Stimulated activated CD8-positive, alpha-beta memory T cell treated with anti-CD3 and anti-CD28 coated beads, Interleukin-12 subunit alpha, Interleukin-12 subunit beta, amount 100 ng/mL, for 4 hours (primary cell): ENCODE measurements around the gene ZDHHC16.
"Not testable (repeated sequence)": the region's sequence is repeated elsewhere in the genome, so short reads cannot be mapped to it uniquely, and the experiment has no call there.

ENCODE experiments used
- DNase-seq: peaks from one replicate; pipeline ENCODE4 v3.0.0-alpha.2; 2020; ENCODE audit warnings: low read depth

ZDHHC16 gene

DNA sequence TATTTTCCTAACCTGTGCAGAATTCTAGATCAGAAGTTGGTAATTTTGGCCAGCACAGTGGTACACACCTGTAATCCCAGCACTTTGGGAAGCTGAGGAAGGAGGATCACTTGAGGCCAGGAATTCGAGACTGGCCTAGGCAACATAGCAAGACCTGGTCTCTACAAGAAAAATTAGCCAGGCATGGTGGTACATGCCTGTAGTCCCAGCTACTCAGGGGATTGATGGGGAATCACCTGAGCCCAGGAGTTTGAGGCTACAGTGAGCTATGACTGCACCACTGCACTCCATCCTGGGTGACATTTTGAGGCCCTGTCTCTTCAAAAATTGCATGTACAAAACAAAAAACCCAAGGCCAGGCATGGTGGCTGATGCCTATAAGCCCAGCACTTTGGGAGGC is 11.4 kb upstream of the ZDHHC16 start:
- DNase-seq, result no peak

DNA sequence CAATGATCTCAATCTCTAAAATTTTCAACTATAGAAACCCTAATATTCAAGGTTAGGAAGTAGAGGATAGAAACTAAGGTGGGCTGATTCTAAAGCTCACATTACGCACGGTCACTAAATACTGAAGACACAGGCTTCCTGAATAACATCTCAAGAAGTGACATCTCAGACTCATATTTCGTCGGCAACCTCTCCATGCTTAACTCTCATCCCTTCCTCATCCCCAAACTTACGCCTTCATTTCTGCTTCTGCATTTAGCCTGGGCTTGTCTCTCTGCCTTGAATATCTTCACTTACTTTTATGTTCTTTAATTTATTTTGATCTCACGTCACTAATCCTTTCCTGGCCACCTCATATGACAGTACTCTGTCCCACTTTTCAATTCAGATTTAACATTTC is 10.8 kb upstream of the ZDHHC16 start:
- DNase-seq, result no peak

DNA sequence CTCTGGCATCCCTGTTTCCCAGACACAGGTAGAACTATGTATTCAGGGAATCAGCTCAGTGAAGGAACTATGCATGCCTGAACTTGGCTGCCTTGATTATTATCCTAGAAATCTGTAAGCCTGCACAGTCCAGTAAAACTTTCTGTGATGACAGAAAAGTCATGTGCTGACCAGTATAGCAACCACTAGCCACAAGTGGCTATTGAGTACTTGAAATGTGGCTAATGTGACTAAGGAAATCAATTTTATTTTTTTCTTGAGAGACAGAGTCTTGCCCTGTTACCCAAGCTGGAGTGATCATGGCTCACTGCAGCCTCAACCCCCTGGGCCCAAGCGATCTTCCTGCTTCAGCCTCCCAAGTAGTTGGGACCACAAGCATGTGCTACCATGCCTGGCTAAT is 3.7 kb upstream of the ZDHHC16 start:
- no peak for DNase-seq

- no peak for DNase-seq
Observed at GRCh38 chr10:97444212-97444611, 1.8 kb upstream of the ZDHHC16 start.

- DNase-seq, result no peak
Observed at GRCh38 chr10:97445357-97445721, 636 bp upstream of the ZDHHC16 start.

DNA sequence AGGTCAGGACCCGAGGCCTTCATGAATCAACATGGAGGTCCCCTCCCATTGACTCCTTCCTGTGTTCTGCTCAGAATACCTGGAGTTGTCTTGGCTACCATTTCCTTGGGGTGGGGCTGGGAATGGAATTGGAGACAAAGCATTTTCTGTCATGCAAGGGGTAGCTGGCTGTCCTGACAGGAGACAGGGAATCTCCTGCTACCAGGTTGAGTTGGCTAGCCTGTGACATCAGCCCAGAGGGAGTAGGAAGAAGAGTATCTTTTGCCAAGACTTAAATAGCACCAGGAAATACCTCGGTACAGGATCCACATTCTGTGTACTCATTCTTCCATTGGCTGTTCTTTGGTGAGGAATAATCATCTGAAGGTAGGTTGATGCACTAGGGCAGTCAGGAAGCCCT is 4.9 kb downstream of the ZDHHC16 start:
- no peak for DNase-seq

- no peak for DNase-seq
Observed at GRCh38 chr10:97451605-97452004, 5.6 kb downstream of the ZDHHC16 start.

DNA sequence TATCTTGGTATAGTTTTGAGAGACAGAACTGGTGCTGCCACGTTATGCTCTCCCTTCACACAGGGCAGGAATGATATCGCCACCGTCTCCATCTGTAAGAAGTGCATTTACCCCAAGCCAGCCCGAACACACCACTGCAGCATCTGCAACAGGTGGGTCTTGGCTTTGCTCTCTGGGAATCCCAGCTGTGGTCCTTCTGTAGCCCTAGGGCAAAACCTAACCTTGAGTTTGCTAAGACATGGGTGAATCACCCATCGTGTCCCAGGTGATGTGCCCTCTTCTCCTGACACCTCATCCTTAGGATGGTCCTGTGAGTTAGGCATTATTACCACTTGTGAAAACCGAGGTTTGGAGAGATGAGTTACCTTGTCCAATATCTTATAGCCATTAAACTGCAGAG is 6.4 kb downstream of the ZDHHC16 start:
- no peak for DNase-seq

- no peak for DNase-seq
Observed at GRCh38 chr10:97454330-97455036, 8.5 kb downstream of the ZDHHC16 start.

DNA sequence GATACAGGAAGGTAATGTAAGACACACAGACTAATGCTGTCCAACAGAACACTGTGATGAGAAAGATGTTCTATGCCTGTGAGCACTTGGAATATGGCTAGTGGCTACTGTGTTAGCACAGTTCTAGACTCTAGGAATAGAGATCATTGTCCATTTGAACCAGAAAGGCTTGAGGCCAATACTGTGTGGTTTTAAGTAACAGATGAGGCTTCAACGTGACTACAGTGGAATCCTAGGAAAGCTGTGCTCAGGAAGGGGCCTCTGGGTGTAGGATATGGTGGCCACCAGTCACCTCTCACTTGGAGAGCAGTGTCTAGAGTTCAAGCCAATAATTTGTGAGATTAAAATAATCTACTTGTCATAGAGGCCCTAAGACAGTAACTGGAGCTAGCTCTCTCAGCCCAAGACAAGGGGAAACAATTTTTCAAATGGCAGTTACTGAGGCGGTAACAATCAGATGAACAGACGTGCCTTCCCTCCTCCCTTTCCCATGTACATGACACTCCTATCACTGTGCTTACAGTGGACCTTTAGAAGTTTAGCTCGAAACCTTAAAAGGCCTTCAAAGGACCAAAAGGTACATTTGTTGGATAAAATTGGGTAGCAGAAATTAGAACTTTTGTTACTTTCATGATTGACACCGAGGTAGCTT is 10.2 kb downstream of the ZDHHC16 start:
- DNase-seq, result no peak

DNA sequence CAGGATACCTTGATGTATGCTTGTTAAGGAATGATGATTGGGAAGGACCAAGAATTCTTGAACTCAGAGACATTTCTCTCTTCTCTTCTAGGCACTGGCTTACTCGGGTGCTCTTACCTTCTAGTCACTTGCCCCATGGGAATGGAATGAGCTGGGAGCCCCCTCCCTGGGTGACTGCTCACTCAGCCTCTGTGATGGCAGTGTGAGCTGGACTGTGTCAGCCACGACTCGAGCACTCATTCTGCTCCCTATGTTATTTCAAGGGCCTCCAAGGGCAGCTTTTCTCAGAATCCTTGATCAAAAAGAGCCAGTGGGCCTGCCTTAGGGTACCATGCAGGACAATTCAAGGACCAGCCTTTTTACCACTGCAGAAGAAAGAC is 10.7 kb downstream of the ZDHHC16 start:
- DNase-seq, result no peak

- DNase-seq, result no peak
Observed at GRCh38 chr10:97459111-97459510, 13.1 kb downstream of the ZDHHC16 start.

DNA sequence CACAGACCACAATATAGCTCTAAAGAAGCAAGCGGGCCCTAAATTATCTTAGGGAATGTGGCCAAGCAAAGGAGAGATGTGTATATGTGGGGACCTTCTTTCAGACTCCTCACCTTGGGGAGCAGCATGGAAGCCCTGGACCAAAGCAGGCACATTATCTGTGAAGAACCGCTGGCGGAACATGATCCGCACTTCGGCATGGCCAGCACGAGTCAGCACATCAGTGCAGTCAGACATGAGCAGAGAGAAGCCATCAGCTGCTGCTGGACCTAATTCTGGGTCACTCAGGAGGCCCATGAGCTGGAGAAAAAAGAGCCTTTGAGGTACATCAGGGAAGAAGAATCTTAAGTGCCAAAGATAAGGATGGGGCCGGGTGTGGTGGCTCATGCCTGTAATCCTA is 14.0 kb downstream of the ZDHHC16 start:
- DNase-seq, result no peak

DNA sequence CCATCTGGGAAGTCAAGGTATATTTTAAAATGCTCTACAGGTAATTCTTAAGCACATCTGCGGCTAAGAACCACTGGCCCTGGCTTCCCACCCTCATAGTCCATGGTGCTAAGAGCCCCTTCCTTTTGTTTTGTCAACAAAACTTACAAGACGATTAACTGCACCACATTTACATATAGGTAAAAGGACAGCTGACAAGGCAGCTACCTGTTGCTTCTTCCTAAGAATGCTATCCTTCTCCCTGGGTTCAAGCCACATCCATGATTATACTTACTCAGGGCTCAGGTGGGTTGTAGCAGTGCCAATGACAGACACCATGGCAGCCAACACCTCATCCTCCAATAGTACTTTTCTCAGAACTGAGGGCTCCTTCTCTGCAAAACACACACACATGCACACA is 16.3 kb downstream of the ZDHHC16 start:
- DNase-seq, result no peak

GRCh38 chr10:97463363-97464132 is 17.6 kb downstream of the ZDHHC16 start:
- DNase-seq, result no peak

GRCh38 chr10:97464226-97464625 is 18.3 kb downstream of the ZDHHC16 start:
- no peak for DNase-seq

DNA sequence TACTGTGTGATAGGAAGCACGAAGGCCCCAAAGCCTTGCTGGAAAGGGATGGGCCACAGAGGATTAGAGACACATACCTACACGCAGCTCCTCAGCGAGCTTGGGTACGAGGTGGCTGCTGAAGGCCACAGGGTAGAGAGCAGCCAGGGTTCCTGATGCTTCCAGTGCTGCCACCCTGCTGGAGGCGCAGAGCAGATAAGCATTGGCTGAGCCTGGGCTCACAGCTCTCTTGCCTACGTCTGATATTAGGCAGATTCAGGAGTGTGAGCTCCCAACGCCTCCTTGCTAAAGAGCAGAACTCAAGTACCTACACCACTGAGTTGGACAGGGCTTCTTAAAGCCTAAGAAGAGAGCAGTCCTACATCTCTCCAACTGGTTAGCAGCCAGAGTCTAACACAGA is 20.0 kb downstream of the ZDHHC16 start:
- DNase-seq, result no peak

- no peak for DNase-seq
Observed at GRCh38 chr10:97466755-97467154, 20.8 kb downstream of the ZDHHC16 start.

DNA sequence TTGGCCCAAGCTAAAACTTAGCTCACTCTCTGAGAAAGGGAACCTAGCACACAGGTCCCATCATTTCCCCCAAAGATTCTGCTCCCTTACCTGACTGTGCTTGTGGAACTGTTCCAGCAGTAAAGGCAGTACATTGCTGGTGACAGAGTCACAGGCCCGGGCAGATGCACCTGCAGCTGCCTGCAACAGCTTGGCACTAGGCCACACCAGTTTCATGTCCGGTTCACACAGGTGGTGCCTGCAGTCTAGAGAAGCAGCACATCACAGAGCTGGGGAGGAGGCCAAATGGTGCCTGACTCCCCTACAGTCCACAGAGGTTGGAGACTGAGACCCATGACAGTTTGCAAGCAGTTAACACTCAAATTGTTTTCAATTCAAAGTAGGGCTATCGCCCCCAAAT is 22.2 kb downstream of the ZDHHC16 start:
- no peak for DNase-seq

- DNase-seq, result not testable (repeated sequence)
Observed at GRCh38 chr10:97468781-97469180, 22.8 kb downstream of the ZDHHC16 start.

DNA sequence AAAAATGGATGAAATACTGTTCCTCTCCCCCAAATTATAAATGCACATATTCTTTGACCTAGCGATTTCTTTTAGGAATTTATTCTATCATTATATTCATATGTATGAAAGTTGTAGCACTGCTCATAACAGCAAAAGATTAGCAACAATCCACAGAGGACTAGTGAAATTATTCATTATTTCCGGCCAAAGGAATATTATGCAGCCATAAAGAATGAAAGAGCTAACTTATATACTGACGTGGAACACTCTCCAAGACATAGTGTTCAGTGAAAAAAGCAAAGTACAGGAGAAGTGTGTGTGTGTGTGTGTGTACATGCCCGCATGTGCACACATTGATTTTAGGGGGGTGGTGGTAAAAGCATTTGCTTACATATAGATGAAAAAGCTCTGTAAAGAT is 28.9 kb downstream of the ZDHHC16 start:
- no peak for DNase-seq

- no peak for DNase-seq
Observed at GRCh38 chr10:97475936-97476594, 30.1 kb downstream of the ZDHHC16 start.

DNA sequence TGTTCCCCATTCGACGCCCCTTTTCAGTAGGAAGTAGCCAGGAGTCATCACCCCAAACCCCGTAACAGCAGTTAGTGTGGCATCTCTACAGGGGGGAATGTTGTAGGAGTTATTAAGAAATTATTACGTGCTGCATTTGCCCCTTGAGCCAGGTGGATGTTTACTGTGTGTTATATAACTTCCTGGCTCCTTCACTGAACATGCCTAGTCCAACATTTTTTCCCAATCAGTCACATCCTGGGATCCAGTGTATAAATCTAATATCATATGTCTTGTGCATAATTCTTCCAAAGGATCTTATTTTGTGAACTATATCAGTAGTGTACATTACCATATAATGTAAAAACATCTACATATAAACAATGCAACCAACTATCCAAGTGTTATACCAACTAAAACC is 33.4 kb downstream of the ZDHHC16 start:
- not testable (repeated sequence) for DNase-seq
